WTC11 (cell line): ENCODE data around the gene PHLDB3. TPM values are rescaled to one million over a fixed set of nuclear protein-coding genes. Genes with fewer than 3 reads are reported as not detected.

Experiments used
- ATAC-seq: fragments of 200-7000 bp; cut with Tn5 transposase; 2 replicates; pipeline ENCODE4 v1.10.0; 2021; ENCODE audit warnings: mild to moderate bottlenecking, moderate library complexity
- CTCF ChIA-PET: fragments of 300-600 bp; sonication (Branson Sonifier 250); formaldehyde crosslinking; loops from one replicate; lab custom pipeline; 2021; ENCODE audit warnings: antibody characterized with exemption; lab: Charles Lee
- POLR2A ChIA-PET: fragments of 350-600 bp; sonication (Branson Sonifier 250); formaldehyde crosslinking; loops from one replicate; lab custom pipeline; 2021; ENCODE audit warnings: antibody characterized with exemption; lab: Charles Lee
- DNase-seq: peaks from one replicate; pipeline ENCODE4 v3.0.0; 2021; ENCODE audit warnings: low spot score
- H3K27ac Mint-ChIP-seq: 2 replicates; pipeline ENCODE4 v1.8.0; 2021; ENCODE audit warnings: mixed read lengths
- H3K27me3 Mint-ChIP-seq: 2 replicates; pipeline ENCODE4 v1.8.0; 2021; ENCODE audit warnings: low read depth, mild to moderate bottlenecking, moderate library complexity, mixed read lengths
- H3K36me3 Mint-ChIP-seq: 2 replicates; pipeline ENCODE4 v1.8.0; 2021; ENCODE audit warnings: mixed read lengths
- H3K4me1 Mint-ChIP-seq: 2 replicates; pipeline ENCODE4 v1.8.0; 2022; ENCODE audit warnings: mixed read lengths
- H3K4me3 Mint-ChIP-seq: 2 replicates; pipeline ENCODE4 v1.8.0; 2021; ENCODE audit warnings: mild to moderate bottlenecking, moderate library complexity, mixed read lengths
- H3K9me3 Mint-ChIP-seq: 2 replicates; pipeline ENCODE4 v1.8.0; 2021; ENCODE audit warnings: mixed read lengths
- AFF4 ChIP-seq: sonication (generic); formaldehyde crosslinking; IDR thresholded peaks from 2 replicates; pipeline ENCODE4 v1.8.1; 2023; ENCODE audit warnings: mild to moderate bottlenecking, missing genetic modification reagents, borderline replicate concordance
- E2F4 ChIP-seq: sonication (generic); formaldehyde crosslinking; IDR thresholded peaks from 2 replicates; pipeline ENCODE4 v1.8.1; 2022; ENCODE audit warnings: low read depth, mild to moderate bottlenecking, moderate library complexity, missing genetic modification reagents, borderline replicate concordance
- E2F5 ChIP-seq: sonication (generic); formaldehyde crosslinking; IDR thresholded peaks from 2 replicates; pipeline ENCODE4 v1.8.1; 2022; ENCODE audit warnings: mild to moderate bottlenecking, moderate library complexity, missing genetic modification reagents
- EMX1 ChIP-seq: fragments of 250-450 bp; sonication (Bioruptor Pico); IDR thresholded peaks from 2 replicates; pipeline ENCODE4 v1.8.0; 2021; ENCODE audit warnings: mild to moderate bottlenecking
- GTF2I ChIP-seq: fragments of 250-450 bp; sonication (Bioruptor Pico); conservative IDR thresholded peaks from 2 replicates; pipeline ENCODE4 v1.4.0; 2021; ENCODE audit warnings: mild to moderate bottlenecking
- HMGA2 ChIP-seq: fragments of 250-450 bp; sonication (Bioruptor Pico); IDR thresholded peaks from 2 replicates; pipeline ENCODE4 v1.4.0; 2021; ENCODE audit warnings: mild to moderate bottlenecking, moderate library complexity
- IRF1 ChIP-seq: sonication (generic); formaldehyde crosslinking; IDR thresholded peaks from 2 replicates; pipeline ENCODE4 v1.8.0; 2023; ENCODE audit warnings: missing genetic modification reagents
- MAX ChIP-seq: sonication (generic); formaldehyde crosslinking; IDR thresholded peaks from 2 replicates; pipeline ENCODE4 v1.8.0; 2022; ENCODE audit warnings: mild to moderate bottlenecking, missing genetic modification reagents
- MYBL2 ChIP-seq: sonication (generic); formaldehyde crosslinking; IDR thresholded peaks from 2 replicates; pipeline ENCODE4 v1.8.1; 2023; ENCODE audit warnings: mild to moderate bottlenecking, moderate library complexity, missing genetic modification reagents
- RORB ChIP-seq: fragments of 250-450 bp; sonication (Bioruptor Pico); IDR thresholded peaks from 2 replicates; pipeline ENCODE4 v1.9.0; 2021; ENCODE audit warnings: mild to moderate bottlenecking
- SMAD4 ChIP-seq: sonication (generic); formaldehyde crosslinking; IDR thresholded peaks from 2 replicates; pipeline ENCODE4 v1.8.0; 2022; ENCODE audit warnings: mild to moderate bottlenecking, missing genetic modification reagents
- ZNF425 ChIP-seq: fragments of 250-450 bp; sonication (Bioruptor Pico); conservative IDR thresholded peaks from 2 replicates; pipeline ENCODE4 v1.9.0; 2021; ENCODE audit warnings: mild to moderate bottlenecking
- total RNA-seq: library from RNA; stranded (reverse); gene quantifications from 3 replicates; pipeline ENCODE4 v1.2.3, GENCODE V29; 2021

PHLDB3 gene
- total RNA-seq, 1 experiment from 2014 or later = 14.6 TPM

- TF ChIP-seq ZNF425 (CRISPR knock-in tag) (no peak), SMAD4 (CRISPR knock-in tag) (no peak), E2F5 (no peak)
- TF ChIP-seq, all 79 proteins: peak for 3
Measured at GRCh38 chr19:43503501-43504425, 783 bp downstream of the PHLDB3 start (continued).

- no peak for TF ChIP-seq E2F5
- TF ChIP-seq HMGA2 (CRISPR knock-in tag) = no peak
- TF ChIP-seq GTF2I (CRISPR knock-in tag) = no peak
- no peak for TF ChIP-seq IRF1
- TF ChIP-seq AFF4 = no peak
- TF ChIP-seq E2F4 = no peak
- no peak for TF ChIP-seq RORB (CRISPR knock-in tag)
- TF ChIP-seq MAX (CRISPR knock-in tag) = no peak
- TF ChIP-seq ZNF425 (CRISPR knock-in tag) = no peak
- TF ChIP-seq MYBL2 = no peak
- TF ChIP-seq EMX1 = no peak
- H3K4me3 Mint-ChIP-seq = peak overlapping the region; percentile 91
- no peak overlapping the region for H3K27ac Mint-ChIP-seq
- CTCF ChIA-PET = interaction anchor here (0.6 to 2.5 kb wide), 25 partner anchors 11 to 1710 kb away, joined by 3 to 48 read pairs (median 4); partner anchors contain the start of genes ETHE1, LYPD3 and ZNF575
- peaks cover 38% of the 10 kb centered on the region for H3K27me3 Mint-ChIP-seq
- peaks cover 21% of the 10 kb centered on the region for H3K4me1 Mint-ChIP-seq
- POLR2A ChIA-PET = interaction anchor here (0.6 to 1.6 kb wide), 4 partner anchors 17 to 401 kb away, joined by 3 to 10 read pairs (median 4); no protein-coding TSS in a partner anchor
- DNase-seq (no peak), ATAC-seq (no peak)
- no peaks in the 10 kb centered on the region for H3K36me3 Mint-ChIP-seq
- no peaks in the 10 kb centered on the region for H3K9me3 Mint-ChIP-seq
Measured at GRCh38 chr19:43502419-43502976, 2.0 kb downstream of the PHLDB3 start.
